Body of pancreas (tissue), 4 donors: ENCODE results near the gene UBAC2.

Experiments
- POLR2A ChIP-seq, 3 donors: fragments of 450-650 bp; IDR thresholded peaks; one replicate each; pipeline ENCODE4 v1.6.1; 2016; ENCODE audit warnings: antibody characterized with exemption in 3 of 3, mild to moderate bottlenecking in 2 of 3
- TF ChIP-seq, protein P1 (sequence below), 7 experiments: fragments of 450-650 bp in 4 of 7; fragments of 200-600 bp in 3 of 7; sonication (generic) in 3 of 7; IDR thresholded peaks; one replicate each; pipeline ENCODE4 v1.5.1; 2016 to 2019; ENCODE audit warnings: antibody characterized with exemption in 7 of 7

DNA sequence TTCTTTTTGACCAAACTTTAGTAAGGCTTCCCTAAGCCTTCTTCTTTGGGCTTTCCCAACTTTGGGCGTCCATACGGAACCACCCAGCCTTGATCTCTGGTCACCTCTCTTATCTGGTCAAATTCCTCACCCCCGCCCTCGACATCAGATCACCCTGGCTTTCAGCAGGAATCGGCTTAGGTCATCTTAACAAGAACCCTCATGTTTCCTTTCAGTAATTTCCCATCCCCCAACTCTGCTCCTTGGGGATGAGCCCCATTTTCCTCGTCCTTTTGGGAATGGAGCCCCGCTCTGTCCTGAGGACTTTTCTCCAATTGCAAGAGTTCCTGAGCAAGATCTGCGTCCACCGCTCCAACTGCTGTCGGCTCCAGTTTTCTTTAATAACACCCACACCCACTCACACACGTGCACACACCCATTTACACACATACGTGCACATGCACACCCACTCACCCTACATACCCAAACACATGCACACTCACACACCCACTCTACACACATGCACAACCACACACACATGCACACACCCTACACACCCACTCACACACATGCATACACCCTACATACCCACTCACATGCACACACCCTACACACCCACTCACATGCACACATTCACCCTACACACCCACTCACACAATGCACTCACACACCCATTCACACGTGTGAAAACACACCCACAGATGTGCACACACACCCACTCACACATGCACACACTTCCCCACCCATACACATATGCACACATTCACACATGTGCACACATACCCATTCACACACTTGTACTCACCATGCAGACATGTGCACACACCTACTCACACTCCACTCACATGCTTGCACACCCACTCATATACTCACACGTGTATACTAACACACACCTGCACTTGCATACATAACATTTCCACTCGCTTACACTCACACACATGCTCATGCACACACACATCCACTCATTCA is 213.7 kb downstream of the UBAC2 start:
- TF ChIP-seq, protein P1, sequence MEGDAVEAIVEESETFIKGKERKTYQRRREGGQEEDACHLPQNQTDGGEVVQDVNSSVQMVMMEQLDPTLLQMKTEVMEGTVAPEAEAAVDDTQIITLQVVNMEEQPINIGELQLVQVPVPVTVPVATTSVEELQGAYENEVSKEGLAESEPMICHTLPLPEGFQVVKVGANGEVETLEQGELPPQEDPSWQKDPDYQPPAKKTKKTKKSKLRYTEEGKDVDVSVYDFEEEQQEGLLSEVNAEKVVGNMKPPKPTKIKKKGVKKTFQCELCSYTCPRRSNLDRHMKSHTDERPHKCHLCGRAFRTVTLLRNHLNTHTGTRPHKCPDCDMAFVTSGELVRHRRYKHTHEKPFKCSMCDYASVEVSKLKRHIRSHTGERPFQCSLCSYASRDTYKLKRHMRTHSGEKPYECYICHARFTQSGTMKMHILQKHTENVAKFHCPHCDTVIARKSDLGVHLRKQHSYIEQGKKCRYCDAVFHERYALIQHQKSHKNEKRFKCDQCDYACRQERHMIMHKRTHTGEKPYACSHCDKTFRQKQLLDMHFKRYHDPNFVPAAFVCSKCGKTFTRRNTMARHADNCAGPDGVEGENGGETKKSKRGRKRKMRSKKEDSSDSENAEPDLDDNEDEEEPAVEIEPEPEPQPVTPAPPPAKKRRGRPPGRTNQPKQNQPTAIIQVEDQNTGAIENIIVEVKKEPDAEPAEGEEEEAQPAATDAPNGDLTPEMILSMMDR (IDR thresholded peaks at IDR 0.05), result no peak
- TF ChIP-seq POLR2A (IDR thresholded peaks at IDR 0.05), result no peak
